HG03442 (cell line): ENCODE data around the gene CDIP1.
A peak's percentile ranks its signal among the peaks of the same experiment; 100 is the strongest.

Source experiments
- ATAC-seq: cut with Tn5 transposase; IDR thresholded peaks from one replicate; pipeline ENCODE4 v1.9.1; 2021; ENCODE audit warnings: mild to moderate bottlenecking, moderate library complexity; ENCODE audit not compliant: unreplicated experiment

Gene CDIP1

GRCh38 chr16:4539716-4540284 is 1.2 kb upstream of the CDIP1 start:
- ATAC-seq: no peak

- ATAC-seq: peak; percentile 11
Observed at GRCh38 chr16:4537376-4538343, 913 bp downstream of the CDIP1 start.

- ATAC-seq: no peak
Observed at GRCh38 chr16:4536391-4537106, 2.0 kb downstream of the CDIP1 start.

DNA sequence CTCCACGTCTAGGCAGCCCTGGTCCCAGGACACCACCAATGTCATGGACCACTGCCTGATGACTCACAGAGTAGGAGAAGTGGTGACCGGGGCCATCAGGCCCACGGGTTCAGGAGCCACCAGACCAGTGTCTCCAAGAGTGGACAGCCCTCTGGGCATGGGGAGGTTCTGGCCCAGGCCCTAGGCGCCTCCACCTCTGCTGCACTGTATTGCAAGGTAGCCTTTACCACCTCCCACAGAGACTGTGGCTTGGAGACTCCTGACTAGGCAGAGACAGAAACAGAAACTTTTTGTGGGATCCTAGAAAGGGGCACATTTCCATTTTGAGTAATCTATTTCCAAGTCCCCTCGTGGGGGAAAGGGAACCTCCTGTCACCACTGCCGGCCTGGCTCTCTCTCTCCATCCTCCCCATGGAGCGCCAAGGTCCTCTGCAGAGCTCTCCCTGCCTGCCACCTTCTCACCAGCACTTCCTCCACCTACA is 2.9 kb downstream of the CDIP1 start:
- no peak for ATAC-seq

GRCh38 chr16:4534151-4534790 is 4.3 kb downstream of the CDIP1 start:
- ATAC-seq: no peak

GRCh38 chr16:4533490-4533889 is 5.1 kb downstream of the CDIP1 start:
- ATAC-seq: no peak

DNA sequence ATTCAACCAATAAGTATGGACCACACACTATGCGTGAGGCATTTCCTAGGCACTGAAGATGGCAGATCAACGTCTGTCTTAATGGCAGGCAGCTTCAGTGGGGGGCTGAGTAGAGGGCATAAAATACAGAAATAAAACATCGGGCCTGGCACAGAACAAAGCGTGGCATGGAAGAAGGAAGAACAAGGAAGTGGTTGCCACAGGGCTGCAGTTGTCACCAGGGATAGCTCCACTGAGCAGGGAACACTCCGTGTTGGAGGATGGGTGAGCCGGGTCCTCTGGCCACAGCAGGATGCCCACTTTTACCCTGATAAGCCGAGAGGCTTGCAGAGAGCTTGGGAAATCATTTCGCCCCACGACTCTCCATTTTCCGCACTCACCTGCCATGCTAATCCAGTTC is 6.3 kb downstream of the CDIP1 start:
- no peak for ATAC-seq

DNA sequence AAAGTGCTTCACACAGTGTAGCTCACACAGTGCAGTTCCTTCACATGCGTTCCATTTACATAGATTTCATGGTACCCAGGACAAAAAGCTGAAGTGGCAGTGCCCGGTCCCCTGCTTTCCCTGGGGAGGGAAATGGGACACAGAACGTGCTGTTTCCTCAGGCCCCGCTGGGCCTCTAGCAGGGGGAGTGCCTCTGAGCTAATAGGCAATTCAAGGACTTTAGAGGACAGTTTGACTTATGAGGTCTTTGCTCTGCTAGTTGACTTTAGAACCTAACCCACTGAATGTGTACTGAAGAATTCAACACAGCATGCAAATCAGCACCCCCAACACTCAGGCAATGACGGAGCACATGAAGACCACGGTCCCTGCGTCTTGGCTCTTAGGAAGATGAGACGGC is 6.8 kb downstream of the CDIP1 start:
- ATAC-seq: no peak

- ATAC-seq: no peak
Observed at GRCh38 chr16:4529085-4530060, 9.2 kb downstream of the CDIP1 start.

GRCh38 chr16:4525634-4526277 is 12.8 kb downstream of the CDIP1 start:
- ATAC-seq: no peak

GRCh38 chr16:4525069-4525468 is 13.5 kb downstream of the CDIP1 start:
- no peak for ATAC-seq

- no peak for ATAC-seq
Observed at GRCh38 chr16:4524571-4524970, 14.0 kb downstream of the CDIP1 start.

GRCh38 chr16:4523686-4524085 is 14.9 kb downstream of the CDIP1 start:
- no peak for ATAC-seq

- ATAC-seq: no peak
Observed at GRCh38 chr16:4522051-4522581, 16.5 kb downstream of the CDIP1 start.

DNA sequence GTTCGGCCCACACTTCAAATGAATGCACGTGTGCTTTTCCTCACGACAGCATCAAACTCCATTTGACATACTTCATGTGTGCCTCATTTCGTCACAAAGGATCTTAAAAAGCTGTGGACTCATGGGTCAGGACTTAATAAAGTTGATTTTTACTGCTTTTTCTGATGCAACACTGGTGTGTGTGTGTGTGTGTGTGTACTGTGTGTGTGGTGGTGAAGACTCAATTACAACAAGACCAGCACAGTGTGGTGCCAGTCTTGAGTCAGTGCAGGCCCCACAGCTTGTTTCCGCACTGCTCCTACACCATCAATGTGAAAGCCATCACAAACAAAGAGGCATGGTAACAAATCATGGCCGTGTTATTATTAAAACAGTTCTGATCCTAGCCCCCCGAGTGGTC is 17.7 kb downstream of the CDIP1 start:
- no peak for ATAC-seq

GRCh38 chr16:4519274-4520058 is 19.1 kb downstream of the CDIP1 start:
- no peak for ATAC-seq

- ATAC-seq: no peak
Observed at GRCh38 chr16:4517812-4518680, 20.5 kb downstream of the CDIP1 start.
